HG03378 (cell line): ENCODE results near the gene AMPD3.
"Not testable (repeated sequence)": the region's sequence is repeated elsewhere in the genome, so short reads cannot be mapped to it uniquely, and the experiment has no call there.

ENCODE experiments used
- ATAC-seq: cut with Tn5 transposase; IDR thresholded peaks from one replicate; pipeline ENCODE4 v1.9.1; 2021; ENCODE audit warnings: mild to moderate bottlenecking, moderate library complexity; ENCODE audit not compliant: unreplicated experiment

Gene AMPD3

GRCh38 chr11:10436683-10437082 is 18.4 kb upstream of the AMPD3 start:
- not testable (repeated sequence) for ATAC-seq

GRCh38 chr11:10438458-10438857 is 16.6 kb upstream of the AMPD3 start:
- no peak for ATAC-seq

GRCh38 chr11:10439351-10439750 is 15.7 kb upstream of the AMPD3 start:
- ATAC-seq = no peak

GRCh38 chr11:10439924-10440323 is 15.1 kb upstream of the AMPD3 start:
- no peak for ATAC-seq

- ATAC-seq = no peak
Observed at GRCh38 chr11:10440401-10440800, 14.7 kb upstream of the AMPD3 start.

- no peak for ATAC-seq
Observed at GRCh38 chr11:10441091-10441490, 14.0 kb upstream of the AMPD3 start.

GRCh38 chr11:10441652-10442503 is 13.2 kb upstream of the AMPD3 start:
- ATAC-seq = peak; percentile 97

GRCh38 chr11:10443152-10443551 is 11.9 kb upstream of the AMPD3 start:
- no peak for ATAC-seq

- ATAC-seq = no peak
Observed at GRCh38 chr11:10443721-10444235, 11.3 kb upstream of the AMPD3 start.

- ATAC-seq = no peak
Observed at GRCh38 chr11:10444725-10445315, 10.2 kb upstream of the AMPD3 start.

GRCh38 chr11:10447445-10447844 is 7.6 kb upstream of the AMPD3 start:
- no peak for ATAC-seq

GRCh38 chr11:10450462-10451425 is 4.3 kb upstream of the AMPD3 start:
- ATAC-seq = no peak

- ATAC-seq = no peak
Observed at GRCh38 chr11:10451426-10452116, 3.5 kb upstream of the AMPD3 start.

GRCh38 chr11:10452211-10452767 is 2.8 kb upstream of the AMPD3 start:
- ATAC-seq = no peak

GRCh38 chr11:10453261-10453660 is 1.8 kb upstream of the AMPD3 start:
- no peak for ATAC-seq

GRCh38 chr11:10455637-10456487 is 798 bp downstream of the AMPD3 start:
- peak; percentile 44 for ATAC-seq

GRCh38 chr11:10456519-10456918 is 1.5 kb downstream of the AMPD3 start:
- no peak for ATAC-seq

- no peak for ATAC-seq
Observed at GRCh38 chr11:10457901-10458300, 2.8 kb downstream of the AMPD3 start.
